Suprapubic skin (tissue), 3 donors: ENCODE data around the gene TLNRD1.

Experiments
- CTCF ChIP-seq, 2 donors: fragments of 200-600 bp in 1 of 2; fragments of 450-650 bp in 1 of 2; sonication (generic) in 1 of 2; IDR thresholded peaks; one replicate each; pipeline ENCODE4 v1.5.1; 2016 to 2019; ENCODE audit warnings: antibody characterized with exemption in 2 of 2, mild to moderate bottlenecking in 1 of 2, moderate library complexity in 1 of 2
- EP300 ChIP-seq: sonication (generic); formaldehyde crosslinking; IDR thresholded peaks from one replicate; pipeline ENCODE4 v1.6.1; 2017; ENCODE audit warnings: antibody characterized with exemption
- POLR2A ChIP-seq, 2 donors: fragments of 450-650 bp; IDR thresholded peaks; one replicate each; pipeline ENCODE4 v1.6.1; 2017; ENCODE audit warnings: antibody characterized with exemption in 2 of 2, mild to moderate bottlenecking in 2 of 2, moderate library complexity in 2 of 2

- TF ChIP-seq CTCF (IDR thresholded peaks at IDR 0.05) (no peak), POLR2A (IDR thresholded peaks at IDR 0.05) (no peak), EP300 (no peak)
These were observed 15.9 kb upstream of the TLNRD1 start for GRCh38 chr15:80984856-80985255.
